Naive thymus-derived CD4-positive, alpha-beta T cell (primary cell): Measurements from ENCODE around the gene AKAP8L. TPM values are rescaled to one million over a fixed set of nuclear protein-coding genes. Genes with fewer than 3 reads are reported as not detected.

ENCODE experiments used
- ATAC-seq: fragments of 150-1000 bp; cut with Tn5 transposase; 2 replicates; pipeline ENCODE4 v1.10.0; 2021; ENCODE audit warnings: mild to moderate bottlenecking, moderate library complexity
- CTCF ChIA-PET: fragments of 350-600 bp; sonication (Branson Sonifier 250); formaldehyde crosslinking; loops from one replicate; lab custom pipeline; 2021; ENCODE audit warnings: antibody characterized with exemption; lab: Charles Lee
- POLR2A ChIA-PET: fragments of 350-600 bp; sonication (Branson Sonifier 250); formaldehyde crosslinking; loops from one replicate; lab custom pipeline; 2021; ENCODE audit warnings: antibody characterized with exemption, inconsistent platforms; lab: Charles Lee
- DNase-seq, 9 donors: peaks; one replicate each; pipeline versions ENCODE4 v3.0.0 to v3.0.0-alpha.2; 2020 to 2022; ENCODE audit warnings: mixed read lengths in 1 of 9
- H3K27ac ChIP-seq: one replicate; pipeline ENCODE4 v1.7.0; 2013; ENCODE audit warnings: mild to moderate bottlenecking, low read depth, low read length, moderate library complexity
- H3K27me3 ChIP-seq, 2 donors: one replicate each; pipeline ENCODE4 v1.7.0; 2013; ENCODE audit warnings: low read length in 2 of 2, mild to moderate bottlenecking in 2 of 2, moderate library complexity in 2 of 2; ENCODE audit not compliant: control insufficient read depth in 2 of 2, insufficient read depth in 2 of 2
- H3K36me3 ChIP-seq, 3 experiments: 1 replicate in 2 of 3; 2 replicates in 1 of 3; pipeline ENCODE4 v1.7.0; 2013; ENCODE audit warnings: low read length in 3 of 3, mild to moderate bottlenecking in 3 of 3, moderate library complexity in 1 of 3; ENCODE audit not compliant: insufficient read depth in 3 of 3, control insufficient read depth in 2 of 3
- H3K4me1 ChIP-seq, 2 donors: one replicate each; pipeline ENCODE4 v1.7.0; 2013; ENCODE audit warnings: low read length in 2 of 2, mild to moderate bottlenecking in 2 of 2, moderate library complexity in 1 of 2; ENCODE audit not compliant: control insufficient read depth in 2 of 2, insufficient read depth in 2 of 2
- H3K4me3 ChIP-seq: 2 replicates; pipeline ENCODE4 v1.7.0; 2013; ENCODE audit warnings: mild to moderate bottlenecking, low read length
- H3K9me3 ChIP-seq, 3 experiments: 1 replicate in 2 of 3; 2 replicates in 1 of 3; pipeline ENCODE4 v1.7.0; 2013; ENCODE audit warnings: low read length in 3 of 3; ENCODE audit not compliant: control insufficient read depth in 2 of 3
- H3K27ac Mint-ChIP-seq, 9 donors: one replicate each; pipeline ENCODE4 v1.8.0; 2020 to 2022; ENCODE audit warnings: mixed read lengths in 9 of 9, mild to moderate bottlenecking in 8 of 9, moderate library complexity in 5 of 9, inconsistent platforms in 2 of 9
- H3K27me3 Mint-ChIP-seq, 5 donors: one replicate each; pipeline ENCODE4 v1.8.0; 2021 to 2022; ENCODE audit warnings: mixed read lengths in 5 of 5, mild to moderate bottlenecking in 1 of 5
- H3K36me3 Mint-ChIP-seq, 5 donors: one replicate each; pipeline ENCODE4 v1.8.0; 2020 to 2022; ENCODE audit warnings: mixed read lengths in 5 of 5, mild to moderate bottlenecking in 3 of 5, inconsistent platforms in 1 of 5
- H3K4me1 Mint-ChIP-seq, 7 donors: one replicate each; pipeline ENCODE4 v1.8.0; 2020 to 2022; ENCODE audit warnings: mixed read lengths in 7 of 7, mild to moderate bottlenecking in 3 of 7, inconsistent platforms in 1 of 7
- H3K4me3 Mint-ChIP-seq, 10 donors: one replicate each; pipeline ENCODE4 v1.8.0; 2020 to 2022; ENCODE audit warnings: mild to moderate bottlenecking in 10 of 10, mixed read lengths in 10 of 10, moderate library complexity in 6 of 10, inconsistent platforms in 2 of 10
- H3K9me3 Mint-ChIP-seq, 11 donors: one replicate each; pipeline ENCODE4 v1.8.0; 2020 to 2022; ENCODE audit warnings: mixed read lengths in 11 of 11, mild to moderate bottlenecking in 4 of 11, inconsistent platforms in 1 of 11, moderate library complexity in 1 of 11
- intact Hi-C, 2 donors: fragments of 100-400 bp; cut with micrococcal nuclease; formaldehyde crosslinking; loops; one replicate each; pipeline ENCODE4 v1.15.1; 2023
- polyA plus RNA-seq, 2 donors: library from polyadenylated mRNA; unstranded; fragments of 300-500 nt; fragmentation: Illumina TruSeq; gene quantifications; one replicate each; pipeline ENCODE4 v1.2.3, GENCODE V29; 2021
- total RNA-seq, 6 experiments: library from RNA in 5 of 6; stranded (reverse) in 5 of 6; gene quantifications; 1 replicate in 5 of 6; 2 replicates in 1 of 6; pipeline ENCODE4 v1.2.3 and lab custom pipeline; 2021 to 2026

AKAP8L gene, protein sequence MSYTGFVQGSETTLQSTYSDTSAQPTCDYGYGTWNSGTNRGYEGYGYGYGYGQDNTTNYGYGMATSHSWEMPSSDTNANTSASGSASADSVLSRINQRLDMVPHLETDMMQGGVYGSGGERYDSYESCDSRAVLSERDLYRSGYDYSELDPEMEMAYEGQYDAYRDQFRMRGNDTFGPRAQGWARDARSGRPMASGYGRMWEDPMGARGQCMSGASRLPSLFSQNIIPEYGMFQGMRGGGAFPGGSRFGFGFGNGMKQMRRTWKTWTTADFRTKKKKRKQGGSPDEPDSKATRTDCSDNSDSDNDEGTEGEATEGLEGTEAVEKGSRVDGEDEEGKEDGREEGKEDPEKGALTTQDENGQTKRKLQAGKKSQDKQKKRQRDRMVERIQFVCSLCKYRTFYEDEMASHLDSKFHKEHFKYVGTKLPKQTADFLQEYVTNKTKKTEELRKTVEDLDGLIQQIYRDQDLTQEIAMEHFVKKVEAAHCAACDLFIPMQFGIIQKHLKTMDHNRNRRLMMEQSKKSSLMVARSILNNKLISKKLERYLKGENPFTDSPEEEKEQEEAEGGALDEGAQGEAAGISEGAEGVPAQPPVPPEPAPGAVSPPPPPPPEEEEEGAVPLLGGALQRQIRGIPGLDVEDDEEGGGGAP
- total RNA-seq (100 to 1,000 TPM in 4 of 5 experiments, 10 to 100 TPM in 1; 81.2 to 208 (median 146) TPM), polyA plus RNA-seq (10 to 100 TPM; 39.9 to 92.9 TPM), total RNA-seq (lab: John Stamatoyannopoulos, UW) (144 reads per million, percentile 90 among the genes with 10 or more reads in this experiment)

DNA sequence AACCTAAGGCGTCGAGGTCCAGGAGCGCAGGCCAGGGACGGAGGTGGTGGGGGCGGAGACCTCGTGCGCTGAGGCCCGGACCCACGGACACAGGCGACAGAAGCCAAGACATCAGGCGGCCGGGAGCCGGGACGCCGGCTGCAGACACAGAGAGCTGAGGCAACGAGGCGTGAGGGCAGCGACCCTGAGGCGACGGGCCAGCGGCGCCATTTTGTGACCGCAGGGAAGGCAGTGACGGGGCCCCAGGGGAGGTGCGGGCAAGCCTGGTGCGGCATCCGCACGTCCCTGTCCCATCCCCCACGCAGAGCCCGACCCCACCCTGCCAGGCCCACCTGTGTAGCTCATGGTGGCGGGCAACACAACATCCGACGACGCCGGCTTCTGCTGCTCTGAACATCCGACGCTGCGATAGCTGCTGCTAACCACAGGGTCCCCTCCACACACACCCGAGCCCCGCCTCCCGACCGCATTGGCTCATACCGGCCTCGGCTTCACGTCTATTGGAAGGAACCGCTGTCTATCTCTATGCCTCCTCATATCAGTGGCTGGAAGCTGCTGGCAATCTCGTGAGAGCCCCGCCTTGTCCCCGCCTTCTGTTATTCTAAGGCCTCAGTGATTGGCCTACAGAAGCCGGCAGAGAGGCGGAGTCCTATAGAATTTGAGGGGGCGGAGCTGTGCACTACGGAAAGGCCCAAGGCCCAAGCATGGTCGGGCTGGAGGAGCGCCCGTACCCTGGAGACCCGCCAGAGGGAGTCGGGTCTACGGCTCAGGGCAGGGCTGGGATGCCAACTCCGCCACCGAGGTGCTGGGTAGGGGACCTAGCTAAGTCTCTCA lies at the start of gene AKAP8L:
AKAP8L (minus strand) TSS at position 410 of the 834 bp plus-strand sequence; CDS start at position 345, 65 bp downstream.
- DNase-seq (peak; percentile 90 to 100 (median 99)), ATAC-seq (peak; percentile 95)
- Histone ChIP-seq H3K4me3 (peak within 1 kb of the TSS; percentile 71), H3K4me1 (peaks cover 23 to 25% of the 10 kb centered on the region in 2 donors), H3K9me3 (no peaks in the 10 kb centered on the region), H3K36me3 (peaks cover 5 to 26% (median 7%) of the 10 kb centered on the region in 3 experiments), H3K27ac (peak within 1 kb of the TSS; percentile 88), H3K27me3 (no peaks in the 10 kb centered on the region)
- intact Hi-C loops: loop anchor here (1.0 to 2.0 kb wide), 16 partner anchors 14 to 418 kb away; partner anchors contain the start of genes AKAP8 (in 2 of the 2) and RASAL3 (in 1 of the 2)
- peaks cover 0 to 6% (median 0%) of the 10 kb centered on the region in 11 donors for H3K9me3 Mint-ChIP-seq
- CTCF ChIA-PET: interaction anchor here (0.6 to 10.2 kb wide), 30 partner anchors 9 to 914 kb away, joined by 3 to 182 read pairs (median 6); partner anchors contain the start of genes AKAP8, BRD4 and RASAL3
- H3K4me1 Mint-ChIP-seq: peaks cover 31 to 53% (median 42%) of the 10 kb centered on the region in 7 donors
- H3K36me3 Mint-ChIP-seq: peaks cover 13 to 27% (median 19%) of the 10 kb centered on the region in 5 donors
- POLR2A ChIA-PET: interaction anchor here (0.5 to 6.9 kb wide), 28 partner anchors 9 to 657 kb away, joined by 3 to 128 read pairs (median 4); partner anchors contain the start of genes AKAP8, BRD4, RASAL3 and TPM4
- H3K27ac Mint-ChIP-seq: peak within 1 kb of the TSS; percentile 94 to 99 (median 97)
- H3K4me3 Mint-ChIP-seq: peak within 1 kb of the TSS; percentile 92 to 100 (median 99)
- no peaks in the 10 kb centered on the region for H3K27me3 Mint-ChIP-seq

DNA sequence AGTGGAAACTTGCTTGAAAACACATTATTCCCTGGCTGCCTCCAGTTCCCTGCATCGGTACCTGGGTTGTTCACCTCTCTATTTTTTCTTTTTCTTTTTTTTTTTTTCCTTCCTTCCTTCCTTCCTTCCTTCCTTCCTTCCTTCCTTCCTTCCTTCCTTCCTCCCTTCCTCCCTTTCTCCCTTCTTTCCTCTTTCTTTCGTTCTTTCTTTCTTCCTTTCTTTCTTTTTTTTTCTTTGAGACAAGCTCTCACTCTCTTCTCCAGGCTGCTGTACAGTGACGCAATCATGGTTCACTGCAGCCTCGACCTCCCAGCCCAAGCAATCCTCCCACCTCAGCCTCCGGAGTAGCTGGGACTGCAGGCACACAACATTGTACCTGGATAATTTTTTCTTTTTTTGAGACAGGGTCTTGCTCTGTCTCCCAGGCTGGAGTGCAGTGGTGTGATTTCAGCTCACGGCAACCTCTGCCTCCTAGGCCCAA lies 49.0 kb upstream of the AKAP8L start:
- Histone ChIP-seq H3K27ac (no peak overlapping the region), H3K36me3 (peaks cover 0 to 5% (median 0%) of the 10 kb centered on the region in 3 experiments), H3K4me1 (peaks cover 36 to 40% of the 10 kb centered on the region in 2 donors), H3K27me3 (no peaks in the 10 kb centered on the region), H3K4me3 (no peak overlapping the region), H3K9me3 (no peaks in the 10 kb centered on the region)
- Mint-ChIP-seq H3K27me3 (peaks cover 0 to 14% (median 0%) of the 10 kb centered on the region in 5 donors), H3K4me3 (peak overlapping the region; percentile 56 to 97 (median 92)), H3K27ac (peak overlapping the region; percentile 79 to 95 (median 85)), H3K36me3 (peaks cover 0 to 29% (median 6%) of the 10 kb centered on the region in 5 donors), H3K4me1 (peaks cover 38 to 69% (median 54%) of the 10 kb centered on the region in 7 donors), H3K9me3 (peaks cover 0 to 1% (median 0%) of the 10 kb centered on the region in 11 donors)
- POLR2A ChIA-PET: interaction anchor here (0.6 to 9.9 kb wide), 13 partner anchors 10 to 887 kb away, joined by 3 to 101 read pairs (median 4); partner anchors contain the start of genes AKAP8, AKAP8L and WIZ
- CTCF ChIA-PET: interaction anchor here (0.6 to 2.6 kb wide), 5 partner anchors 49 to 1618 kb away, joined by 4 to 12 read pairs (median 6); partner anchors contain the start of gene AKAP8L
- DNase-seq: no peak
- intact Hi-C loops: loop anchor here (1.0 to 10.0 kb wide), 8 partner anchors 15 to 370 kb away; no protein-coding TSS in a partner anchor
- ATAC-seq: no peak

DNA sequence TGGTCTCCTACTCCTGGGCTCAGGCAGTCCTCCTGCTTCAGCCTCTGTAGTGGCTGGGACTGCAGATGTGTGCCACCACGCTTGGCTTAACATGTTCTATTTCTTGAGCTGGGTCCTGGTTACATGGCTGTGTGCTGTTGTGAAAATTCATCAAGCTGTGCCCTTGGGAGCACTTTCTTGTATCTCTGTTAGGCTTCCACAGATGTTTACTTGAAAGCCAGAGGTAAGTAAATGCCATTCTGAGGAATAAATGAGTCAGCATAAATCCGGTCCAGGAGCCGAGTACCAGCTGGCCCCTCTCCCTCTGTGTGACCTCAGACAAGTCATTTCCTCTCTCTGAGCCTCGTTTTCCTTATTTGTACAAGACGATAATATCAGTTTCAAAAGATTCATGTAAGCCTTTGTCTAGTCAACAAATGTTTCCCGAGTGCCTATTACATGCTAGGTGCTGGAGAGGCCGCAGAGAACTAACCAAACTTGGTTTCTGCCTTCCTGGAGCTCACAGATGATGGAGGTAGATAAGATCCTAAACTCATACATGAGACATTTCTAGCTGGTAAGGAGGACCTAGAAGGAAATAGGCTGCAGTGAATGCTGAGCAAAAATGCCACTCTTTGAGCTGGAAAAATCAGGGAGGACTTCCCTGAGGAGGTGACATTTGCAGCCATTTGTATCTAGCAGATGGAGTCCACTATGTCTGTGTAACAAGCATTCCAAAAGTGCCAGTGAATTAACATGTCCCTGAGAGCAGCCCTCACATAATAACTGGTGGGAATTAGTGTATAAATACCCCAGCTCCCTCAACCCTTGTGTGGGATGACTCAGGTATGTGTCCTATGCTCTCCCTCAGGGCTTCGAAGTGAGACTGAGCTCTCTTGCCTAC lies 48.3 kb upstream of the AKAP8L start:
- intact Hi-C loops: loop anchor here (1.0 to 10.0 kb wide), 8 partner anchors 14 to 370 kb away; no protein-coding TSS in a partner anchor
- DNase-seq: peak in 6 of 9 donors; percentile 17 to 58 (median 32)
- no peaks in the 10 kb centered on the region for H3K9me3 ChIP-seq
- H3K4me1 ChIP-seq: peaks cover 43 to 47% of the 10 kb centered on the region in 2 donors
- peak overlapping the region; percentile 52 for H3K27ac ChIP-seq
- peak overlapping the region; percentile 1 for H3K4me3 ChIP-seq
- ATAC-seq: peak; percentile 42
- Mint-ChIP-seq H3K27me3 (peaks cover 0 to 14% (median 0%) of the 10 kb centered on the region in 5 donors), H3K4me1 (peaks cover 39 to 75% (median 53%) of the 10 kb centered on the region in 7 donors), H3K36me3 (peaks cover 0 to 33% (median 6%) of the 10 kb centered on the region in 5 donors), H3K4me3 (peak overlapping the region; percentile 63 to 95 (median 76)), H3K9me3 (peaks cover 0 to 1% (median 0%) of the 10 kb centered on the region in 11 donors), H3K27ac (peak overlapping the region; percentile 85 to 95 (median 87))
- H3K27me3 ChIP-seq: no peaks in the 10 kb centered on the region
- ChIA-PET POLR2A (interaction anchor here (0.6 to 9.9 kb wide), 13 partner anchors 11 to 136 kb away, joined by 3 to 101 read pairs (median 6); partner anchors contain the start of genes AKAP8, AKAP8L and WIZ), CTCF (interaction anchor here (0.6 to 1.7 kb wide), 4 partner anchors 48 to 375 kb away, joined by 4 to 12 read pairs (median 6); partner anchors contain the start of gene AKAP8L)
- H3K36me3 ChIP-seq: peaks cover 0 to 5% (median 0%) of the 10 kb centered on the region in 3 experiments

DNA sequence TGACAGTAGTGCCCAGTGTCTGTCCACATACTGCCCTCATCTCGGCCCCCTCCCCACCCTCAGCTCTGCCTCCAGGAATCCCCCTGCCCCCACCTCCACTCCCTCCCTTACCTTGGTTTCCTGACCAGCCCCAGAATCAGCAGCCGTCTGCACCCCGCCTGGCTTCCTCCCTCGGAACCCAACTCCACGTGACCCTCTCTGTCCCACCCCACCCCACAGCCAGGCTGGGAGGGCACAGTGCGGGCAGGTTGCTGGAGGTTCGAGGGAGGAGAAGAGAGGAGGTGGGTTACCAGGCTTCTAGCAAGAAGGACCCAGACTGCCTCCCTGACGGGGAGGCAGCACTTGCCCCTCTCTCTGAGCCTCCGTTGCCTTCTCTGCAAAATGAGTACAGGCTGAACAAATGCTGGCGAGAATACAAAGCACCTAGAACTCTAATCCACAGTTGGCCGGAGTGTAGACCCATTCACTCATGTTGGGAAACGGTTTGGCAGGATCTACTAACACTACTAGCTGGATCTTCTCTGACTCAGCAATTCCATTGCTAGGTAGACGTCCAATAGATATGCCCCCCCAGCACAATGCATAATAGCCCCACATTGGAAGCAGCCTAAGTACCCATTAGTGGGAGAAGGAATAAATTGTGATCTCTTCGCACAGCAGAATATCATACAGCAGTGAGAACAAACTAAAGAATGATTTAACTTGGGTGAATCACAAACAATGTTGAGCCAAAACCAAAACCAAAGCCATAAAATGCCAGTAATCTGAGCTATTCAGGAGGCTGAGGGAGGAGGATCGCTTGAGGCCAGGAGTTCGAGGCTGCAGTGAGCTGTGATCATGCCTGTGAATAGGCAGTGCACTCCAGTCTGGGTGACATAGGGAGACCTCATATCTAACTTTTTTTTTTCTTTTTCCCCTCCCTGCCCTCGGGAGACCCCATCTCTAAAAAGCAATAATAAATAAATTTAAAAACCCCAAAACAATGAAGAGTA lies 45.9 kb upstream of the AKAP8L start, which contains the start of gene RASAL3:
RASAL3 (minus strand) TSS at position 151 of the 992 bp plus-strand sequence. CDS start 186 bp downstream, outside the sequence.
- DNase-seq: peak in 8 of 9 donors; percentile 44 to 65 (median 47)
- CTCF ChIA-PET: interaction anchor here (0.7 to 3.4 kb wide), 7 partner anchors 11 to 90 kb away, joined by 3 to 19 read pairs (median 5); partner anchors contain the start of gene AKAP8L
- no peaks in the 10 kb centered on the region for H3K9me3 ChIP-seq
- peaks cover 56 to 64% of the 10 kb centered on the region in 2 donors for H3K4me1 ChIP-seq
- H3K36me3 ChIP-seq: peaks cover 4 to 25% (median 16%) of the 10 kb centered on the region in 3 experiments
- Mint-ChIP-seq H3K9me3 (peaks cover 0 to 1% (median 0%) of the 10 kb centered on the region in 11 donors), H3K27me3 (peaks cover 0 to 10% (median 0%) of the 10 kb centered on the region in 5 donors), H3K36me3 (peaks cover 4 to 45% (median 13%) of the 10 kb centered on the region in 5 donors), H3K27ac (peak within 1 kb of the TSS; percentile 91 to 98 (median 94)), H3K4me1 (peaks cover 45 to 82% (median 68%) of the 10 kb centered on the region in 7 donors), H3K4me3 (peak within 1 kb of the TSS; percentile 85 to 97 (median 95))
- intact Hi-C loops: loop anchor here (1.0 to 10.0 kb wide), 9 partner anchors 45 to 373 kb away; partner anchors contain the start of genes AKAP8 (in 1 of the 2) and BRD4 (in 1 of the 2)
- ATAC-seq: peak; percentile 69
- POLR2A ChIA-PET: interaction anchor here (0.9 to 9.9 kb wide), 16 partner anchors 10 to 606 kb away, joined by 3 to 101 read pairs (median 8); partner anchors contain the start of genes AKAP8, AKAP8L and WIZ
- H3K27me3 ChIP-seq: no peaks in the 10 kb centered on the region
- H3K4me3 ChIP-seq: peak within 1 kb of the TSS; percentile 85
- peak within 1 kb of the TSS; percentile 91 for H3K27ac ChIP-seq
